GM18870 (cell line): ENCODE measurements around the gene MGAT5B.

Experiments
- ATAC-seq: cut with Tn5 transposase; IDR thresholded peaks from one replicate; pipeline ENCODE4 v1.9.1; 2021; ENCODE audit warnings: moderate library complexity; ENCODE audit not compliant: unreplicated experiment

The MGAT5B gene

DNA sequence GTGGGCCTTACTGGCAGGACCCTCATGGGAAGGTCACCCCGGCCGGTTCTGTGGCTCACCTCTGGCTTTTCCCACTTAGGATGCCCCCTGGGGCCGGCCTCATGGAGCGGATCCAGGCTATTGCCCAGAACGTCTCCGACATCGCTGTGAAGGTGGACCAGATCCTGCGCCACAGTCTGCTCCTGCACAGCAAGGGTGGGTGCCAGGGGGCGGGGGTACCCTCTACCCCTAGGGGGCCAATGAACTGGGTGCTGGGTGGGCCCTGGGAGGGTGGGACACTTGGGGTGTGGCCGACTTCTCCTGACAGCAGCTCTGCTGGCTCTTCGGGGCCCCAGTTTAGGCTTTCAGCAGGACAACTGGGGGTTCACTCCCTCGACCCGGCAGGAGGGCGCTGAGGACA lies 34.3 kb downstream of the MGAT5B start:
- no peak for ATAC-seq

DNA sequence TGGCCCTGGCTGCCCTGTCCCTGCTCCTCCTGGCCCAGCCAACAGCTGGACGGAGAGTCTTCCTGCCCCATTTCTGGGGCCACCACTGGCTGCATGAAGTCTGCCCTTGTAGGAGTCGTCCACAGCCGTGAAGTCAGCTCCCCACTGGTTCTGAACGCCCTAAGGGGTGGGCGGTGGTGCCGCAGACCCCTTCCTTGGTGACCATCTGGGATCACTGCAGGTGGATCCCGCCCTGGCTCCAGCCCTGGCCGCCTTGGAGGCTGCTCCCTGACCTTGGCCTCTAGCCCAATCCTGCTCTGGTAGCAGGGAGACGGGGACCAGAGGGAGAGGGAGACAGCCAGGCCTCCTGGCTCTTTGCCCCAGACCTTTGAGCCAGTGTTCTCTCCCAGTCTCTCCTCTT lies 35.4 kb downstream of the MGAT5B start:
- ATAC-seq, result no peak

DNA sequence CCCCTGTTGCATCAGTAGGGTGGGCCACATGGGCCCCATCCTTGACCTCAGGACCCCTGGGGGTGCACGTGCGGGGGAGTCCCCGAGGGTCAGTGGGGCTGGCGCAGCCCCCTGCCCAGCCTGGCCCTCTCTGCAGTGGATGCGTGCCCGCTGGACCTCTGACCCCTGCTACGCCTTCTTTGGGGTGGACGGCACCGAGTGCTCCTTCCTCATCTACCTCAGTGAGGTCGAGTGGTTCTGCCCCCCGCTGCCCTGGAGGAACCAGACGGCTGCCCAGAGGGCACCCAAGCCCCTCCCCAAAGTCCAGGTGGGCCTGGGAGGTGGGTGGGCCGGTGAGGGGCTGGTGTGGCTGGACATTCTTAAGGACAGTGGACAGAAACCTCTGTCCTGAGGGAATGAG lies 35.9 kb downstream of the MGAT5B start:
- no peak for ATAC-seq

DNA sequence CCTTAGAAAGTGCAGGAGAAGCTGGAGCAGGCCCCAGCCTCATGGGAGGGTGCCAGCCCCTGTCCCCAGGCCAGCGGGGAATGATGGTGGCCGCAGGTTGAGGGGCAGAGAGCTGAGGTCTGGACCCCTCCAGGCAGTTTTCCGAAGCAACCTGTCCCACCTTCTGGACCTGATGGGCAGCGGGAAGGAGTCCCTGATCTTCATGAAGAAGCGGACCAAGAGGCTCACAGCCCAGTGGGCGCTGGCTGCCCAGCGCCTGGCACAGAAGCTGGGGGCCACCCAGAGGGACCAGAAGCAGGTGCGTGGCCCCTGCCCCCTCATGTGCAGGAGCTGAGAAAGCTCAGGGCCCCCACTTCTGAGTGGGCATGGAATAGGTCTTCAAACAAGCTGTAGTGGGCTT lies 36.8 kb downstream of the MGAT5B start:
- no peak for ATAC-seq

DNA sequence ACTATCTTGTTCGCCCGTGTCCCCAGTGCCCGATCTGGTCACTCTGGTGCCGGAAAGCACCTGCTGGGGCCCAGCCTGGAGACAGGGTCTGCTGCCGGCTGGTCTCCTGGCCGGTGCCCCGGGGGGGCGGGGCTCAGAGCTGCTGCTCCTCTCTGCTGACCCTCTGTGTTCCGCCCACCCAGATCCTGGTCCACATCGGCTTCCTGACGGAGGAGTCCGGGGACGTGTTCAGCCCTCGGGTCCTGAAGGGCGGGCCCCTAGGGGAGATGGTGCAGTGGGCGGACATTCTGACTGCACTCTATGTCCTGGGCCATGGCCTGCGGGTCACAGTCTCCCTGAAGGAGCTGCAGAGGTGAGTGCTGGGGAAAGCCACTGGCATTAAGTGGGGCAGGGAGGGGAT lies 37.6 kb downstream of the MGAT5B start:
- ATAC-seq, result no peak

DNA sequence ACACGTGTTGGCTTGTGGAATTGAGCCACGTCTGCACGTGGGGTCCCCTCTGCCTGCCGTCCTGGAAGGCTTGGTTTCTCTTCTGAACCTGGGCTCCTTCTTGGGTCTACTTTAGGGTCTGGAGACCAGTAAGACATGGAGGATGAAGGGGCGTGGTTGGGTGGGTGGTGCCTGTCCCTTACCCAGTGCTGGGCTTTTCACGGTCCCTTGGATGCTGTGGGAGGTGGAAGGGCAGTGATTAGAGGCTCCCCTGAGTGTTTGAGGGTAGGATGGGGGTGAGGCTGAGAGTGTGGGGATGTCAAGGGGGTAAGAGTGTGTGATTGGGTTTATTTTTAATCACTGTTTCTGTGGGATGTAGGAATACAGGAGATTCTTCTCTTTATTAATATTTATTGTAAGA lies 38.3 kb downstream of the MGAT5B start:
- no peak for ATAC-seq

DNA sequence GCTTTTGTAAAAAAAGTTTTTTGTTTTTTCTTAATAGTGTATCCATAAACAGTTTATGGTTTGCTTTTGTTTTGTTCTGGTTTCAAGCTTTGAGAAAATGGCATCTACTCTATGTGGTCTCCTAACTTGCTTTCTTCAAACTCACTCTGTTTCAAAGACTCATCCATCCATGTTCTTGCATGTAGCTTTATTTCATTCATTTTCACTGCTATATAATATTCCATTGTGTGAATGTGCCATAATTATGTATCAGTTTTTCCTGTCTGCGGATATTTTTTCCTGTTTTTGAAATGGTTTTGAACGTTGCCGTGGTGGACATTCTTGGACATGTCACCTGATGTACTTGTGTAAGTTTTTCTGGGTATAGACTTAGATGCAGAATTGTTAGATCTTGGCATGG lies 39.1 kb downstream of the MGAT5B start:
- no peak for ATAC-seq

DNA sequence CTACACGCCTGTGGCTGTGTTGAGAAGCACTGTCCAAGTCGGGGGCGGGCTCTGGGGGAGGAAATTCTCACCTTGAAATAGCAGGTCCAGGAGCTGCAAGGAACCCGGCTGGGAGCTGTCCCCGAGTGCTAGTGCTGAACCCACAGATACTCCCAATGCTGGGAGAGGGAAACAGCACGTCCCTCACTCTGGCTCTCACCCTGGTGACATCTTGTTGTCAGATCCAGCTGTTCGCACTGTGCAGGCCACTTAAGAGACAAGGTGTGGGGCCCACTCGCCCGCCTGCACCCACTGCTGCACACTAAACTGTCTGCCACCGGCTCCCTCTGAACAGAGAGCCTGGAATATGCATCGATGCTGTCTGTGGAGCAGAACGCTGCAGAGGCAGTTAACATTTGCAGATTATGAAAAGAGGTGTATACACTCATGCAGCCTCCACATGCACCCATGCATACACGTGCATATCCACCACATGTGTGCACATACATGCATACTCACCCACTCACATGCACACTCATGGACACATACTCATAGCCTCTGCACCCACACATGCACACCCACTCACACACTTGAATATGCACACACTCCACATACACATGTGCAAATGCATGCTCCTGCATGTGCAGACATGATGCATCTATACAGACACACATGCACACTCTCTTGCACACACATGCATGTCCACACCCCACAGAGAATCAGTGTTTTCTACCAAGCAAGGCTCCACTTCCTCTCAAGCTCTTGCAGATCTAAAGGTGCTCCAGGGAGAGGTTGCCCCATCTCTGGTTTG lies 42.0 kb downstream of the MGAT5B start:
- no peak for ATAC-seq

DNA sequence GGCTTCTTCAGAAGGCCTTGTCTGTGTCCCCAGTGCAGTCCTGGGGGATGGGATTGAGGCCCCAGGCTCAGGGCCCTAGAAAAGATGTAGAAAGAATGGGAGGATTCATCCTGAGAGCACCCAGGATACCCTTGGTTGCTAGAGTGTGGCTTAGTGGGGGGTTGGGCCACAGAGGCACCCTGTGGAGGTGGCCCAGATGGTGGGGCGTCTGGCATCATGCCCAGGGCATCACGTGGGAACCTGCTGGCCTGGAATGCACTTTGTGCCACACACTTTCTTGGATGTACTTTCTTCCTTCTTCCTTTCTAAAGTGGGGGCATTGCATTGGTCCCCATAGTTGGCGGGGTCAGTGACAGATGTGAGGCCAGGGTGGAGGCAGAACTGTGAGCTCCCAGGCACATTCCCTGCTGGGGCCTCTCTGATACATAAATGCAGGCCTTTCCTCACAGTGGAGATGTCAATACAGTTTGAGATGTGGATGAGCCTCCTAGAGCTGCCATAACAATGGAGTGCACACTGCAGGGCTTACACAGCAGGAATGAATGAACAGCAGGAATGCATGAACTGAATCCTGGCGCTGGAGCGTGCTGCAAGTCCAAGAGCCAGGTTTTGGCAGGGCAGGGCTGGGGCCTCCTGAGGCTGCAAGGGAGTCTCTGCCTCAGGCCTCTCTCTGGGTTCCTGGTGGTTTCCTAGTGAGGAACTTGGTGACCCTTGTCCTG lies 43.3 kb downstream of the MGAT5B start:
- no peak for ATAC-seq

DNA sequence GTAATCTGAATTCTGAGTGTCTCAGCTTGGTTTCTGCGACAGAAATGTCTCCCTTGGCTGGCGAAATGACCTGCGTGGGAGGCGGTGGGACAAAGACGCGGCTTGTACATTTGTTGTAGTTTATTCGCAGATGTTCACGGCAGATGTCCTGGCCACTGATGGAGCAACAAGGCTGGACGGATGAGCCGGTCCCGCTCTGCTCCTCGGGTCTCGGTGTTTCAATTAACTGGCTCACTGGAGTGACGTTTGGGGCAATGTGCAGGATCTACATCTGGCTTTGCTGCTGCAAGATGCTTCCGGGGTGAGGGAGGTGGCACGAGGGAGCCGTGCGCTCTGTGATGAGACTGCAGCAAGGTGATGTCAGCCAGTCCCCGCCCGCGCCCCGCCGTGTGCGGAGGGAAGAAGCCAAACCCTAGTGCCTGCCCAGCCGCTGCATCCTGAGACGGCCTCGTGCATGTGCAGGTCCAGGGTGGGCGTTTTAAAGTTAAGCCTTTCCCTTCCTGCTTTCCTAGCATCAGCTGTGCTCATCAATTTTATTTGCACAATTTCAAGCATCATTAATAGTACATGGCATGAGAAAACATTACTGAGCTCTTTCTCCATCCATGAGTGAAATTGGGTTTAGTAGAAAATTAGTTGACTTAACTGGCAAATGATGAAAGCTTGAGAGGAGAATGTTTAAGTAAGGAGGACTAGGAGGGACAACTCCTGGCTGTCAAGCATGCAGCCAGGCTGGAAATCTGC lies 44.4 kb downstream of the MGAT5B start:
- no peak for ATAC-seq

DNA sequence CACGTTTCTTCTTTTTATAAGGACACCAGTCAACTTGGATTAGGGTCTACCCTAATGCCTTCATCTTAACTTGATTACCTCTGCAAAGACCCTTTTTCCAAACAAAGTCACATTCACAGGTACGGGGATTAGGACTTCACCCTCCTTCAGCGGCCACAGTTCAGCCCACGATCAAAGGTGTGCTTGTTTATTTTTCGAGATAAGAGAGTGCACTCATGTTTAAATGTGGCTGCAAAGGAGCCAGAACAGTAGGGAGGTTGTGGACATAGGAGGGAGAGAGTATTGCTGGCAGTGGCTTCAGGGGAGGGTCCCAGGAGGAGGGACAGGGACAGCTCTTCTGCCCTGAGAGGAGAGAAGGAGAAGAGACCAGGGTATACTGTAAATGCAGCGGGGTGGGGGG lies 46.7 kb downstream of the MGAT5B start:
- ATAC-seq, result no peak

DNA sequence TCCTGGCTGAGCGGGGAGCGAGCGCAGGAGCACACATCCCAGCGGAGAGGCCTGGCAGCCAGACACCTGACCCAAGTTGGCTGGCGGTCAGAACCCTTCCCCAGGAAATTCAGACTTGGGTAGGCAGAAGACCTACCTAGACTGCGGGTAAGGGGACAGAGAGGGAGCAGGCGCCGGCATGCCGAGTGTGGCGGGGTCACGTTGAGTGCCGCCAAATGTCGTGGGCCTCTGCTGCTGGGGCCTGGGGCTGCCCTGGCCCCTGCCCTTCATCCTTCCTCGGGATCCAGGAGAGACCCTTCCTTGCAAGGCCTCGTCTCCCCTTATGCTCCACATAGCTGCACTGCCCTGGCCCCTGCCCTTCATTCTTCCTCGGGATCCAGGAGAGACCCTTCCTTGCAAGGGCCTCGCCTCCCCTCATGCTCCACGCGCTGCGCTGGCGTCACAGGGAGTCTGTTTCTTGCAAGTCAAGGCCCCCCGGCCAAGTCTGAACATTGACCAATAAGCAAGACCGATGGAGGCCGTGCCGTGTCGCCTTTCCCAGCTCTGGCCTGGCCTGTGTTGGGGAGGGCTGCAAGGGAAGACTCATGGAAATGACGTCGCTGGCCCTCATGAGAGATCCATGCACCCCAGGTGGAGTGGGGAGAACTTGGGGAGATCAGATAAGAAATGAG lies 47.8 kb downstream of the MGAT5B start:
- ATAC-seq, result no peak

DNA sequence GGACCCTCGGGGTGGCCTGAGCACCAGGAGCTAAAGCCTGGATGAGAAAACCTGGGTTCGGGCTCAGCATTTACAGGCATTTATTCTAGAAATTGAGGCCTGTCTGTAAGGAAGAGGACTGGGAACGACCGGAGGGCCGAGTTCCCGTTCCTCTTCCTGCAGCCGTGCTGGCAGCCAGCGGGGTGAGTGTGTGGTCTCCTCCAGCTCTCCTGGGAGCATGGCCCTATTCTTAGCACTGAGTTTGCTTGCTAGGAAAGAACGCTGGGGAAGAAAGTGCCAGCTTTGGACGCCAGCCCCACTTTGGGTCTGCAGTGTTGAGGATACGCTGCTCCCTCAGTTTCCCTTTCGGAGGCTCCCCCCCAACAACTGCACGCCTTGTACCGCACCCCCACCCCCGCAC lies 49.6 kb downstream of the MGAT5B start:
- ATAC-seq, result no peak

DNA sequence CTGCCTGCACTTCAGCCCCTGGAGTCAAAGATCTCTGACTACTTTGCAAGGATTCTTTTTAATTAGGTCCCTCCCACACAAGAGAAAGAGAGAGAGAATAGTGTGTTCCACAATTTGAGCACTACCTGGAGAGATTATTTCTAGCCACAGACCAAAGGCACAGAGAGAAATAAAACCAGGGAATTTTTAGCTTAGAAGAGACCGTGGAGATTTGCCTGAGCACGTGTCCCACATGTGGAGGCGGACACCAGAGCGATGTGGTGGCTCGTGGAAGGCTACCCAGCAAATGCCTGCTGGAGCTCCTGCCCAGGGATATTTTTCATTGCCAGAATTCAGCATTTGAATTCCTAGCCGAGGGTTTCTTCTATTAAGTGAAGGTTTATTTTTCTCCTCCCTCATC lies 50.6 kb downstream of the MGAT5B start:
- ATAC-seq, result no peak

DNA sequence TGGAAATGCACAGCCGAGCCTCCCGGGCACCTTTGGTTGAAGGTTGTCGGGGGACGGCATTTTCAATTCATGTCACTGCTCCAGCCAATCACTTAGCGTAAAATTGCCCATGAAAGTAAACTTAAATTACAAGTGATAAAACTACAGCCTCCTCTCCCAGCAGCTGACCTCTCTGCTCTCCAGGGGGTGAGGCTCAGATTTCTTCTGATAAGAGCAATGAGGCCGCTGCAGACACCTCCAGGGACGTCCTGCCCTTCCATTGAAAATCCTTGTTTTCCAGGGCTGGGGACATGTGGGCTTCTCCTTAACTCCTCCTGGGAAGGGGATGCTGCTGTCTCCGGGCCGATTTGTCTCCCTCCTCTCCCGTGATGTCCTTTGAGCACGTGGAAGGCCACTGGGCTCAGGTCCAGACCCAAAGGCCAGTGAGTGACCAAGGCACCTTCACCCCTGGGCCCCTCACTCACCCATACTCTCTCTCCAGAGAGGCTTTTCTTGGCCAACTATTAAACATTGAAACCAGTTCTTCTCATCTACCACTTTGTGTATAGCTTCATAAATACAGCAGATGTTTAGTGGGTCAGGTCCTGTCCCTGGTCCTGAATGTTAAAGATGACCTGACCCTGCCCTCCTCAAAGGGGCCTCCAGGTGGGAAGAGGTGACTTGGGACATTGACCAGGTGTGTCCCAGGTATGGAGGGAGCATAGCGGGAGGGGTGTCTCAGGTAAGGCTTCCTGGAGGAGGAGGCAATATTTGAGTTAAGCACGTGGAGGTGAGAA lies 52.3 kb downstream of the MGAT5B start:
- ATAC-seq, result no peak

DNA sequence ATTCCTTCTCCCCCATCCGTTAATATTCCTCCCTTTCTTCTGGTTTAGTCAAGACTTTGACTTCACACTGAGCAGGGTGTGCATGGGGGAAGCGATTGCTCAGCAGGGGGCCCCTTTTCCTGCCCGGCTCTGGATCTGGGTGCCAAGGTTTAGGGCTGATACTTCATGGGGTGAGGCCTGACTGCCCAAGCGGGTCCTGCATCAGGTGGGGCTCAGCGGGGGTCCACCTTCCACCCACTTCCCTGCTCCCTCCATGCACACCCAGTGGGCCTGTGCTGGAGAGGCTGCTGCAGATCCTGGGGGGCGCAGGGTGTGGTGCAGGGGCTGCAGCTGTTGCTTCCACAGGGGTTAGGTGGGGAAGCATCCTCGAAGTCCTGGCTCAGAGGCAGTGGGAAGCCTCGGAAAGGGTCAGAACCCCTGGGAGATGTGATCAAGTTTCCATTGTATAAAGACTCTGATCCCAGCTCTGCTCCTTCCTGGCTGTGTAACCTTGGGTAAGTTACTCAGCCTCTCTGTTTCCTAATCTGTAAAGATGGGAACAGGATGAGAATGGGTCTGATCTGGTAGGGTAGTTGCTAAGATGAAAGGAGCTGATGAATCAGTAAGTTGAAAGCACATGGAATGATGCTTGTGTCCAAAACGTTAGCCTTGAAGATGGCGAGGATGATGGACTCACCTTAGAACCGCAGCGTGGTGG lies 53.3 kb downstream of the MGAT5B start:
- ATAC-seq, result no peak

DNA sequence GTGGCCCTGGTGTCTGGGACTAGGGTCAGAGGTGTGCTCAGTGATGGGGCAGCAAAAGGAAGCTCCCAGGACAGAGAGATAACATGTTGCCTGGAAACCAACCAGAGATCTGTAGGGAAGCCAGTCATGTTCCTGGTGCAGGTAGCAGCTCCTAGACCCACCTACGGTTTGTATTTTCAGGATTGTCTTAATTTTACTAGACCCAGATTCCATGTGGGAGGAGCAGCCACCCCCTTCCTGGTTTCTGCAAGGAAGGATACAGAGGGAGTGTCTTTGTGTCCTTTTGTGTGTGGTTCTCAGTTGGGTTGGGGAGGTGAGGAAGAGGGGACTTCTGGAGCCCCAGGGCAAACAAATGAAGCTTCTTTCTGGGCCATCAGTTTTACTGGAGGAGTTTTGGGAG lies 53.9 kb downstream of the MGAT5B start:
- ATAC-seq, result no peak

DNA sequence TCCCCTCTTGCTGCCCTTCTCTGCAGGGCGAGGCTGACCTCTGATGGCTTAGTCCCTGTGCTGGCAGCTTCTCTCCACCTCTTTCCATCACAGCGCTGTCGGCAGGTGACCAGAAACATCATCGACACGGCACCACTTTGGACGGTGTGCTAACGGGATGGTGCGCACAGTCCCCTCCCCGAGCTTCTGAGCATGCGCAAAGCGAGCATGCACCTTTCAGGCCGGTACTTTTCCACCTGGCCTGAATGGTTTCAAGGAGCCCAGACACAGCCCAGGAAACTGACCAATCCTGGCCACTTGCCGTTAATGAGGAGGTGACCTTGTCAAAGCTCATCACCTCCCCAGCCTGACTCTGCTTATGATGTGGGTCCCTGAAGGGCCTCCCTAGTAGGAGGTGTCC lies 54.8 kb downstream of the MGAT5B start:
- ATAC-seq, result no peak

DNA sequence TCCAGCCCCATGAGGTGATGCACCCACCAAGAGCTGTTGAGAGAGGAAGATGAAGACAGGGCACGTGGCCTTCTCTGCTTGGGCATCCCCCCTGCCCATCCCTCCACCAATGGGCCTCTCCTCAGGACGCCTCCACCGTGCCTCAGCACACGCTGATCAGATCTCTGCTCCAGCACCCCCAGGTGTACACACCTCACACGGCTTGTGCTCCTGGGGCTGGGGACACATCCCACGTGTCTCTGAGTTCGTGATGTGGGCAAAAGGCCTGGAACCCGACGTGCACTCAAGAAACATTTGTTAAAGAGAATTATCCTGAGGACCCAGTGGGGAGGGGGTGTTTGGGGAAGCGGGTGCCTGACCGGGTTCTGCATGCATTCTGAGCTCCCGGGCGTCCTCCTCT lies 55.3 kb downstream of the MGAT5B start:
- ATAC-seq, result no peak
